IMR-90 (cell line): ENCODE measurements around the gene PTPRK.

Experiments
- TF ChIP-seq, protein P1 (sequence below): fragments of 150-350 bp; IDR thresholded peaks from 2 replicates; pipeline ENCODE4 v1.6.1; 2017; ENCODE audit warnings: mild to moderate bottlenecking, antibody characterized with exemption, low read length, low read depth
- TF ChIP-seq, protein P2 (sequence below): conservative IDR thresholded peaks from 2 replicates; pipeline ENCODE4 v1.5.1; 2012; ENCODE audit warnings: mild to moderate bottlenecking, low read depth, low read length, improper control_type of control experiment

DNA sequence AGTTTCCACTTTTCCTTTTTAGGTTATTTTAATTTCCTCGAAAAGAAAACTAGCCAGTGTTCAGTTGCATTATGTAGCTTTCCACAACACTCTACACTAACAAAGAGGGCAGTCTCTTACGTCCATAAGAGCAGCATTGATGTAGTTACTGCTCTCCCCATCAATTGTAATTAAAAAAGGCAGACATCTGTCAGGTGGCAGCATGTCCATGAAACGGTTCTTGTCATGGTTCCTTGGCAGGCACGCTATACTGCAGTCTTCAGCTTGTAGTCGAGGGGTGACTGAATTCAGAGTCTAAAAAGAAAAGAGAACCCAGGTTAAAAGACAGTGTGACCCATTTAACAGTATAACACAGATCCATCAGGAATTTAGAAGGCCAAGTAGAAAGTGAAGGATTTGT, 539.4 kb downstream of the PTPRK start:
- TF ChIP-seq, protein P1, sequence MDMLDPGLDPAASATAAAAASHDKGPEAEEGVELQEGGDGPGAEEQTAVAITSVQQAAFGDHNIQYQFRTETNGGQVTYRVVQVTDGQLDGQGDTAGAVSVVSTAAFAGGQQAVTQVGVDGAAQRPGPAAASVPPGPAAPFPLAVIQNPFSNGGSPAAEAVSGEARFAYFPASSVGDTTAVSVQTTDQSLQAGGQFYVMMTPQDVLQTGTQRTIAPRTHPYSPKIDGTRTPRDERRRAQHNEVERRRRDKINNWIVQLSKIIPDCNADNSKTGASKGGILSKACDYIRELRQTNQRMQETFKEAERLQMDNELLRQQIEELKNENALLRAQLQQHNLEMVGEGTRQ: no peak
- TF ChIP-seq, protein P2, sequence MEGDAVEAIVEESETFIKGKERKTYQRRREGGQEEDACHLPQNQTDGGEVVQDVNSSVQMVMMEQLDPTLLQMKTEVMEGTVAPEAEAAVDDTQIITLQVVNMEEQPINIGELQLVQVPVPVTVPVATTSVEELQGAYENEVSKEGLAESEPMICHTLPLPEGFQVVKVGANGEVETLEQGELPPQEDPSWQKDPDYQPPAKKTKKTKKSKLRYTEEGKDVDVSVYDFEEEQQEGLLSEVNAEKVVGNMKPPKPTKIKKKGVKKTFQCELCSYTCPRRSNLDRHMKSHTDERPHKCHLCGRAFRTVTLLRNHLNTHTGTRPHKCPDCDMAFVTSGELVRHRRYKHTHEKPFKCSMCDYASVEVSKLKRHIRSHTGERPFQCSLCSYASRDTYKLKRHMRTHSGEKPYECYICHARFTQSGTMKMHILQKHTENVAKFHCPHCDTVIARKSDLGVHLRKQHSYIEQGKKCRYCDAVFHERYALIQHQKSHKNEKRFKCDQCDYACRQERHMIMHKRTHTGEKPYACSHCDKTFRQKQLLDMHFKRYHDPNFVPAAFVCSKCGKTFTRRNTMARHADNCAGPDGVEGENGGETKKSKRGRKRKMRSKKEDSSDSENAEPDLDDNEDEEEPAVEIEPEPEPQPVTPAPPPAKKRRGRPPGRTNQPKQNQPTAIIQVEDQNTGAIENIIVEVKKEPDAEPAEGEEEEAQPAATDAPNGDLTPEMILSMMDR: no peak
